AG04450 (cell line): ENCODE results near the gene SHISA9. TPM values are rescaled to one million over a fixed set of nuclear protein-coding genes. Genes with fewer than 3 reads are reported as not detected.

Experiments
- CTCF ChIA-PET: fragments of 300-600, 350-600 bp; formaldehyde crosslinking; extraction: SDS; loops from one replicate; lab custom pipeline; 2022; ENCODE audit warnings: antibody characterized with exemption, inconsistent platforms; lab: Charles Lee
- POLR2A ChIA-PET: fragments of 350-600 bp; formaldehyde crosslinking; extraction: SDS; loops from one replicate; lab custom pipeline; 2021; ENCODE audit warnings: antibody characterized with exemption, inconsistent platforms; lab: Yijun Ruan, JAX
- DNase-seq: peaks from one replicate; pipeline ENCODE4 v3.0.0-alpha.2; 2011; ENCODE audit warnings: low read depth, low spot score
- H3K27ac ChIP-seq: one replicate; pipeline ENCODE4 v1.5.1; 2012; ENCODE audit warnings: low read depth, low read length, control low read depth
- H3K27me3 ChIP-seq: one replicate; pipeline ENCODE4 v1.6.0; 2012; ENCODE audit warnings: low read length; ENCODE audit not compliant: control insufficient read depth, insufficient read depth
- H3K4me3 ChIP-seq: 2 replicates; pipeline ENCODE4 v1.5.1; 2011; ENCODE audit warnings: mild to moderate bottlenecking, low read depth, low read length, control low read depth
- H3K9me3 ChIP-seq: 2 replicates; pipeline ENCODE4 v1.5.1; 2012; ENCODE audit warnings: low read length; ENCODE audit not compliant: control insufficient read depth, insufficient read depth
- CTCF ChIP-seq: IDR thresholded peaks from 2 replicates; pipeline ENCODE4 v1.5.1; 2011; ENCODE audit warnings: low read depth, low read length, control low read depth, inconsistent platforms
- polyA plus RNA-seq: library from polyadenylated mRNA; depleted of rRNA; stranded (reverse); fragments of >200 nt; gene quantifications from 2 replicates; pipeline ENCODE4 v1.2.3, GENCODE V29; 2011

The SHISA9 gene
- polyA plus RNA-seq, 1 experiment: not detected

GRCh38 chr16:13042291-13042685 lies 140.9 kb downstream of the SHISA9 start:
- no peak for TF ChIP-seq CTCF
- Histone ChIP-seq H3K4me3 (no peak overlapping the region), H3K9me3 (peaks cover 11% of the 10 kb centered on the region), H3K27ac (no peak overlapping the region), H3K27me3 (no peaks in the 10 kb centered on the region)
- ChIA-PET POLR2A (no interaction called here), CTCF (no interaction called here)
- no peak for DNase-seq

- ChIA-PET CTCF (no interaction called here), POLR2A (no interaction called here)
- Histone ChIP-seq H3K27me3 (no peaks in the 10 kb centered on the region), H3K4me3 (no peak overlapping the region), H3K27ac (no peak overlapping the region), H3K9me3 (peaks cover 8% of the 10 kb centered on the region)
- DNase-seq: no peak
- no peak for TF ChIP-seq CTCF
Observed at GRCh38 chr16:13046061-13046821, 144.8 kb downstream of the SHISA9 start.

GRCh38 chr16:13047276-13047675 lies 145.9 kb downstream of the SHISA9 start:
- Histone ChIP-seq H3K27ac (no peak overlapping the region), H3K27me3 (no peaks in the 10 kb centered on the region), H3K9me3 (peaks cover 13% of the 10 kb centered on the region), H3K4me3 (no peak overlapping the region)
- TF ChIP-seq CTCF: no peak
- ChIA-PET CTCF (no interaction called here), POLR2A (no interaction called here)
- no peak for DNase-seq

GRCh38 chr16:13049688-13050087 lies 148.3 kb downstream of the SHISA9 start:
- ChIA-PET POLR2A (no interaction called here), CTCF (no interaction called here)
- H3K9me3 ChIP-seq: peaks cover 17% of the 10 kb centered on the region
- H3K4me3 ChIP-seq: no peak overlapping the region
- no peaks in the 10 kb centered on the region for H3K27me3 ChIP-seq
- H3K27ac ChIP-seq: no peak overlapping the region
- TF ChIP-seq CTCF: no peak
- DNase-seq: no peak

GRCh38 chr16:13052431-13052830 lies 151.0 kb downstream of the SHISA9 start:
- H3K4me3 ChIP-seq: no peak overlapping the region
- no peak overlapping the region for H3K27ac ChIP-seq
- peaks cover 28% of the 10 kb centered on the region for H3K9me3 ChIP-seq
- TF ChIP-seq CTCF: no peak
- H3K27me3 ChIP-seq: no peaks in the 10 kb centered on the region
- CTCF ChIA-PET: no interaction called here
- DNase-seq: no peak
- POLR2A ChIA-PET: no interaction called here
